GM12878 (cell line): ENCODE data around the gene RECK. TPM values are rescaled to one million over a fixed set of nuclear protein-coding genes. Genes with fewer than 3 reads are reported as not detected.

ENCODE experiments used
- ATAC-seq: fragments of 200-7000 bp; cut with Tn5 transposase; 3 replicates; pipeline ENCODE4 v1.9.1; 2020; ENCODE audit warnings: mild to moderate bottlenecking, moderate library complexity
- BruUV-seq: library from RNA; stranded (reverse); fragments of 400-500 nt; replicated peaks from 2 replicates; lab custom pipeline; 2021; lab: Mats Ljungman, UMichigan
- CTCF ChIA-PET: fragments of 300-600 bp; sonication (Branson Sonifier 250); formaldehyde crosslinking; extraction: SDS; loops from one replicate; lab custom pipeline; 2021; ENCODE audit warnings: inconsistent platforms; lab: Yijun Ruan, JAX
- POLR2A ChIA-PET: fragments of 350-600 bp; formaldehyde crosslinking; extraction: SDS; loops from one replicate; lab custom pipeline; 2021; ENCODE audit warnings: inconsistent platforms; lab: Charles Lee
- RAD21 ChIA-PET: fragments of 300-600 bp; sonication (Branson Sonifier 250); formaldehyde crosslinking; loops from one replicate; lab custom pipeline; 2023; ENCODE audit warnings: antibody characterized with exemption; ENCODE audit not compliant: unreplicated experiment; lab: Charles Lee
- SMC1A ChIA-PET: fragments of 300-600 bp; sonication (Branson Sonifier 250); formaldehyde crosslinking; loops from one replicate; lab custom pipeline; 2023; ENCODE audit not compliant: unreplicated experiment, uncharacterized antibody; lab: Charles Lee
- DNase-seq: peaks from one replicate; pipeline ENCODE4 v3.0.0-alpha.2; 2011; ENCODE audit warnings: low read depth, low spot score
- FAIRE-seq: peaks from 3 replicates; lab custom pipeline; 2011; peaks lifted over from hg19 to GRCh38; lab: Jason Lieb, UNC
- H2AFZ ChIP-seq: 2 replicates; pipeline ENCODE4 v1.6.0; 2011; ENCODE audit warnings: low read depth, low read length, control low read depth; ENCODE audit not compliant: control insufficient read depth
- H3K27ac ChIP-seq: 2 replicates; pipeline ENCODE4 v1.5.1; 2011; ENCODE audit warnings: control low read depth; ENCODE audit not compliant: control insufficient read depth, insufficient read depth
- H3K27me3 ChIP-seq, 2 experiments: replicated peaks in 1 of 2; 2 replicates each; pipeline versions ENCODE4 v1.6.0 to v1.6.1; 2011; ENCODE audit warnings: low read length in 1 of 2; ENCODE audit not compliant: control insufficient read depth in 2 of 2, insufficient read depth in 2 of 2
- H3K36me3 ChIP-seq, 2 experiments: 2 replicates each; pipeline ENCODE4 v1.5.1; 2011; ENCODE audit warnings: low read length in 1 of 2; ENCODE audit not compliant: control insufficient read depth in 2 of 2, insufficient read depth in 2 of 2
- H3K4me1 ChIP-seq: 2 replicates; pipeline ENCODE4 v1.6.1; 2011; ENCODE audit warnings: mild to moderate bottlenecking, low read length, moderate library complexity, mixed read lengths; ENCODE audit not compliant: control insufficient read depth, insufficient read depth
- H3K4me2 ChIP-seq: 2 replicates; pipeline ENCODE4 v1.6.0; 2011; ENCODE audit warnings: control low read depth; ENCODE audit not compliant: control insufficient read depth, insufficient read depth
- H3K4me3 ChIP-seq: fragments of 200-600 bp; sonication (generic); 2 replicates; pipeline ENCODE4 v1.5.1; 2016
- H3K79me2 ChIP-seq: 2 replicates; pipeline ENCODE4 v1.6.0; 2011; ENCODE audit warnings: low read length; ENCODE audit not compliant: control insufficient read depth, insufficient read depth
- H3K9ac ChIP-seq: 2 replicates; pipeline ENCODE4 v1.8.0; 2011; ENCODE audit warnings: low read length, control low read depth, mixed read lengths; ENCODE audit not compliant: control insufficient read depth, insufficient read depth
- H3K9me3 ChIP-seq: replicated peaks from 3 replicates; pipeline ENCODE4 v1.5.1; 2011; ENCODE audit warnings: mild to moderate bottlenecking, low read length; ENCODE audit not compliant: control insufficient read depth, insufficient read depth
- H4K20me1 ChIP-seq: 2 replicates; pipeline ENCODE4 v1.6.0; 2011; ENCODE audit not compliant: control insufficient read depth, insufficient read depth
- HSF1 ChIP-seq: fragments of 150-350 bp; IDR thresholded peaks from 2 replicates; pipeline ENCODE4 v1.6.1; 2014; ENCODE audit warnings: mild to moderate bottlenecking, low read depth, low read length
- MEF2B ChIP-seq: fragments of 450-650 bp; IDR thresholded peaks from 2 replicates; pipeline ENCODE4 v1.6.1; 2018; ENCODE audit warnings: mild to moderate bottlenecking, moderate library complexity; ENCODE audit not compliant: partially characterized antibody, poor library complexity, severe bottlenecking
- PAX5 ChIP-seq: IDR thresholded peaks from 2 replicates; pipeline ENCODE4 v1.6.1; 2011; ENCODE audit warnings: low read depth, low read length, borderline replicate concordance
- POU2F2 ChIP-seq: IDR thresholded peaks from 3 replicates; pipeline ENCODE4 v1.6.1; 2011; ENCODE audit warnings: low read depth, mild to moderate bottlenecking, low read length, borderline replicate concordance
- SRF ChIP-seq, 2 experiments: IDR thresholded peaks; 2 replicates each; pipeline ENCODE4 v1.6.1; 2011; ENCODE audit warnings: low read depth in 2 of 2, low read length in 2 of 2, mild to moderate bottlenecking in 1 of 2, moderate library complexity in 1 of 2
- ZZZ3 ChIP-seq: IDR thresholded peaks from 2 replicates; pipeline ENCODE4 v1.6.1; 2011; ENCODE audit warnings: low read depth; ENCODE audit not compliant: control insufficient read depth, insufficient read length
- WGBS: methylation state at CpG from one replicate; pipeline ENCODE4 v1.1.6; 2016; ENCODE audit warnings: low lambda C conversion rate; ENCODE audit not compliant: insufficient replicate concordance, insufficient coverage; ENCODE audit errors: missing lambda C conversion rate; 5-methylcytosine and 5-hydroxymethylcytosine counted together
- in situ Hi-C: fragments of 300-500 bp; cut with MboI; formaldehyde crosslinking; loops from 9 replicates; pipeline ENCODE4 v1.14.3; 2018; ENCODE audit warnings: mixed read lengths
- intact Hi-C: fragments of 100-400 bp; cut with micrococcal nuclease; formaldehyde crosslinking; loops from one replicate; pipeline ENCODE4 v1.14.2; 2022; ENCODE audit not compliant: unreplicated experiment
- polyA plus RNA-seq, 11 experiments: library from polyadenylated mRNA; depleted of rRNA in 4 of 11; unstranded in 6 of 11; stranded (reverse) in 5 of 11; fragments of >200 nt; fragmentation: Nextera tagmentation in 4 of 11; fragmentation: Illumina TruSeq in 1 of 11; extraction: Ambion mirVana in 4 of 11; extraction: Trizol in 1 of 11; gene quantifications; 1 replicate in 1 of 11; 2 replicates in 10 of 11; pipeline versions ENCODE4 v1.2.1 to v1.2.3, GENCODE V29; 2011 to 2016; ENCODE audit warnings: inconsistent platforms in 2 of 11, missing spikeins in 2 of 11, low read depth in 1 of 11
- total RNA-seq, 4 experiments: library from RNA; depleted of rRNA in 3 of 4; stranded (reverse); fragments of >200 nt in 3 of 4; fragmentation: Illumina TruSeq in 1 of 4; extraction: Trizol in 1 of 4; gene quantifications; 2 replicates each; pipeline versions ENCODE4 v1.2.1 to v1.2.3, GENCODE V29; 2013 to 2021

Gene RECK
- total and polyA plus RNA-seq, 10 of the 15 experiments (the other 5 are each of a cell fraction or from before 2014, with no cell fraction given) = 0.02 to 0.40 (median 0.13) TPM

GRCh38 chr9:36138496-36138895 lies 101.8 kb downstream of the RECK start:
- H3K4me3 ChIP-seq = no peak overlapping the region
- no peak for DNase-seq
- ATAC-seq = no peak
- BruUV-seq = no TSS peak
- ChIA-PET SMC1A (no interaction called here), CTCF (interaction anchor here (1.1 kb wide), 1 partner anchor 27 kb away, joined by 4 read pairs; no protein-coding TSS in a partner anchor), POLR2A (no interaction called here), RAD21 (no interaction called here)
- no peak for FAIRE-seq
- no peak overlapping the region for H3K9ac ChIP-seq
- peaks cover 35% of the 10 kb centered on the region for H3K4me1 ChIP-seq
- no peak overlapping the region for H3K4me2 ChIP-seq
- peaks cover 7 to 14% of the 10 kb centered on the region in 2 experiments; a peak in 3 of 4 replicates for H3K27me3 ChIP-seq
- no peaks in the 10 kb centered on the region for H4K20me1 ChIP-seq
- intact Hi-C loops = no loop called here
- no peaks in the 10 kb centered on the region for H3K36me3 ChIP-seq
- H2AFZ ChIP-seq = no peak overlapping the region
- WGBS = 82% methylated on average over 10 of the region's 10 CpGs
- no peaks in the 10 kb centered on the region for H3K9me3 ChIP-seq
- in situ Hi-C loops = no loop called here
- no peak for TF ChIP-seq POU2F2
- no peaks in the 10 kb centered on the region for H3K79me2 ChIP-seq
- H3K27ac ChIP-seq = no peak overlapping the region

GRCh38 chr9:36138901-36139300 lies 102.2 kb downstream of the RECK start:
- no peak overlapping the region for H3K27ac ChIP-seq
- no peaks in the 10 kb centered on the region for H3K9me3 ChIP-seq
- SMC1A ChIA-PET = no interaction called here
- H3K36me3 ChIP-seq = no peaks in the 10 kb centered on the region
- FAIRE-seq (no peak), DNase-seq (no peak), ATAC-seq (no peak)
- no peaks in the 10 kb centered on the region for H3K79me2 ChIP-seq
- H3K4me1 ChIP-seq = peaks cover 39% of the 10 kb centered on the region
- H3K4me2 ChIP-seq = no peak overlapping the region
- BruUV-seq = no TSS peak
- no peak for TF ChIP-seq PAX5
- no peak for TF ChIP-seq ZZZ3
- no peak for TF ChIP-seq SRF (IDR thresholded peaks at IDR 0.05; ENCODE audit: low read depth in 2 of 2, low read length in 2 of 2)
- TF ChIP-seq MEF2B = no peak
- no peak for TF ChIP-seq HSF1
- peaks cover 7 to 14% of the 10 kb centered on the region in 2 experiments; a peak in 3 of 4 replicates for H3K27me3 ChIP-seq
- H4K20me1 ChIP-seq = no peaks in the 10 kb centered on the region
- no peak overlapping the region for H3K9ac ChIP-seq
- POLR2A ChIA-PET = no interaction called here
- H3K4me3 ChIP-seq = no peak overlapping the region
- intact Hi-C loops = no loop called here
- no peak overlapping the region for H2AFZ ChIP-seq
- CTCF ChIA-PET = interaction anchor here (1.1 kb wide), 1 partner anchor 26 kb away, joined by 4 read pairs; no protein-coding TSS in a partner anchor
- in situ Hi-C loops = no loop called here
- RAD21 ChIA-PET = no interaction called here
- WGBS = 95% methylated on average over 5 of the region's 5 CpGs
